Measurements from ENCODE around the gene PTGR3. TPM values are rescaled to one million over a fixed set of nuclear protein-coding genes. Genes with fewer than 3 reads are reported as not detected.

Gene PTGR3
- total RNA-seq, 1 donor from 2014 or later = 6.8 TPM

- no peak overlapping the region for H3K4me3 ChIP-seq (ENCODE audit: low read depth, low read length)
- no peaks in the 10 kb centered on the region for H3K36me3 ChIP-seq (ENCODE audit: control insufficient read depth, insufficient read depth, low read length)
- no peak for TF ChIP-seq CTCF (IDR thresholded peaks at IDR 0.05; ENCODE audit: insufficient read depth, low read length, severe bottlenecking)
- H3K27me3 ChIP-seq (ENCODE audit: control insufficient read depth, insufficient read depth, low read length) = no peaks in the 10 kb centered on the region
- no peak for FAIRE-seq
- no peak for DNase-seq (ENCODE audit: low read depth)
These were observed 43.2 kb upstream of the PTGR3 start for GRCh38 chr18:75252136-75252535.

- Histone ChIP-seq H3K27me3 (ENCODE audit: control insufficient read depth, insufficient read depth, low read length) (no peaks in the 10 kb centered on the region), H3K36me3 (ENCODE audit: control insufficient read depth, insufficient read depth, low read length) (no peaks in the 10 kb centered on the region), H3K4me3 (ENCODE audit: low read depth, low read length) (no peak overlapping the region)
- TF ChIP-seq CTCF (IDR thresholded peaks at IDR 0.05; ENCODE audit: insufficient read depth, low read length, severe bottlenecking) = no peak
- FAIRE-seq (no peak), DNase-seq (ENCODE audit: low read depth) (no peak)
These were observed 42.5 kb upstream of the PTGR3 start for GRCh38 chr18:75251466-75251865.

- H3K4me3 ChIP-seq (ENCODE audit: low read depth, low read length) = no peak overlapping the region
- H3K27me3 ChIP-seq (ENCODE audit: control insufficient read depth, insufficient read depth, low read length) = no peaks in the 10 kb centered on the region
- H3K36me3 ChIP-seq (ENCODE audit: control insufficient read depth, insufficient read depth, low read length) = no peaks in the 10 kb centered on the region
- FAIRE-seq (no peak), DNase-seq (ENCODE audit: low read depth) (no peak)
- no peak for TF ChIP-seq CTCF (IDR thresholded peaks at IDR 0.05; ENCODE audit: insufficient read depth, low read length, severe bottlenecking)
These were observed 41.5 kb upstream of the PTGR3 start for GRCh38 chr18:75250471-75250821.

- no peak for TF ChIP-seq CTCF (IDR thresholded peaks at IDR 0.05; ENCODE audit: insufficient read depth, low read length, severe bottlenecking)
- no peak for FAIRE-seq
- no peaks in the 10 kb centered on the region for H3K36me3 ChIP-seq (ENCODE audit: control insufficient read depth, insufficient read depth, low read length)
- DNase-seq (ENCODE audit: low read depth) = no peak
- H3K27me3 ChIP-seq (ENCODE audit: control insufficient read depth, insufficient read depth, low read length) = no peaks in the 10 kb centered on the region
- H3K4me3 ChIP-seq (ENCODE audit: low read depth, low read length) = no peak overlapping the region
These were observed 40.9 kb upstream of the PTGR3 start for GRCh38 chr18:75249672-75250470.

GRCh38 chr18:75249175-75249518 is 40.2 kb upstream of the PTGR3 start:
- FAIRE-seq (no peak), DNase-seq (ENCODE audit: low read depth) (no peak)
- Histone ChIP-seq H3K4me3 (ENCODE audit: low read depth, low read length) (no peak overlapping the region), H3K27me3 (ENCODE audit: control insufficient read depth, insufficient read depth, low read length) (no peaks in the 10 kb centered on the region), H3K36me3 (ENCODE audit: control insufficient read depth, insufficient read depth, low read length) (no peaks in the 10 kb centered on the region)
- TF ChIP-seq CTCF (IDR thresholded peaks at IDR 0.05; ENCODE audit: insufficient read depth, low read length, severe bottlenecking) = no peak
